ENCODE data around the gene NUBPL. TPM values are rescaled to one million over a fixed set of nuclear protein-coding genes. Genes with fewer than 3 reads are reported as not detected.

The NUBPL gene
- total and polyA plus RNA-seq, 10 donors: 4.1 to 28.2 (median 13.9) TPM

- TF ChIP-seq CTCF (IDR thresholded peaks at IDR 0.05 in 8 of 11, conservative IDR thresholded peaks at IDR 0.05 in 3 of 11) (no peak), POLR2A (IDR thresholded peaks at IDR 0.05) (no peak), POLR2AphosphoS5 (IDR thresholded peaks at IDR 0.05) (no peak)
- 91 to 99% (median 93%) methylated on average over 3 of the region's 3 CpGs for WGBS, 5 donors
- Histone ChIP-seq H3K27me3 (replicated peaks in 1 of 7) (no peaks in the 10 kb centered on the region), H3K27ac (peak overlapping the region in 1 of 8 donors; percentile 60), H3K36me3 (peaks cover 0 to 21% (median 0%) of the 10 kb centered on the region in 6 donors), H3K4me1 (peaks cover 0 to 30% (median 4%) of the 10 kb centered on the region in 6 donors), H3K9me3 (no peaks in the 10 kb centered on the region), H3K4me3 (no peak overlapping the region)
- DNase-seq: no peak
- intact Hi-C loops (cut with DNase I; ENCODE audit: low total_unique reads): no loop called here
Observed at GRCh38 chr14:31580234-31580633, 19.0 kb downstream of the NUBPL start.

- DNase-seq: no peak
- H3K4me1 ChIP-seq: peaks cover 0 to 28% (median 4%) of the 10 kb centered on the region in 6 donors
- TF ChIP-seq POLR2AphosphoS5 (IDR thresholded peaks at IDR 0.05) (no peak), POLR2A (IDR thresholded peaks at IDR 0.05) (no peak), CTCF (IDR thresholded peaks at IDR 0.05 in 8 of 11, conservative IDR thresholded peaks at IDR 0.05 in 3 of 11) (no peak)
- no peaks in the 10 kb centered on the region for H3K27me3 ChIP-seq (replicated peaks in 1 of 7)
- intact Hi-C loops (cut with DNase I; ENCODE audit: low total_unique reads): no loop called here
- H3K9me3 ChIP-seq: no peaks in the 10 kb centered on the region
- no peak overlapping the region for H3K4me3 ChIP-seq
- WGBS, 5 donors: 77 to 88% (median 81%) methylated on average over 1 of the region's 1 CpG
- H3K27ac ChIP-seq: peak overlapping the region in 6 of 8 donors; percentile 26 to 55 (median 48)
- H3K36me3 ChIP-seq: peaks cover 0 to 7% (median 0%) of the 10 kb centered on the region in 6 donors
Observed at GRCh38 chr14:31582286-31582691, 21.1 kb downstream of the NUBPL start.

- peak overlapping the region in 6 of 8 donors; percentile 36 to 55 (median 48) for H3K27ac ChIP-seq
- intact Hi-C loops (cut with DNase I; ENCODE audit: low total_unique reads): no loop called here
Observed at GRCh38 chr14:31582836-31583452, 21.7 kb downstream of the NUBPL start.

More at GRCh38 chr14:31582836-31583452, 21.7 kb downstream of the NUBPL start:
- Histone ChIP-seq H3K4me1 (peaks cover 0 to 23% (median 4%) of the 10 kb centered on the region in 6 donors), H3K9me3 (no peaks in the 10 kb centered on the region), H3K36me3 (peaks cover 0 to under 1% (median 0%) of the 10 kb centered on the region in 6 donors), H3K27me3 (replicated peaks in 1 of 7) (no peaks in the 10 kb centered on the region), H3K4me3 (no peak overlapping the region)
- DNase-seq: no peak
- 48 to 64% (median 55%) methylated on average over 3 of the region's 3 CpGs for WGBS, 5 donors
- TF ChIP-seq CTCF (IDR thresholded peaks at IDR 0.05 in 8 of 11, conservative IDR thresholded peaks at IDR 0.05 in 3 of 11) (no peak), POLR2A (IDR thresholded peaks at IDR 0.05) (no peak), POLR2AphosphoS5 (IDR thresholded peaks at IDR 0.05) (no peak)
